Neural cell (in vitro differentiated cells): ENCODE measurements around the gene GPR17.

ENCODE experiments used
- EP300 ChIP-seq: fragments of 450-650 bp; conservative IDR thresholded peaks from 2 replicates; pipeline ENCODE4 v1.6.1; 2014; ENCODE audit warnings: antibody characterized with exemption, mild to moderate bottlenecking, moderate library complexity; ENCODE audit not compliant: poor library complexity, severe bottlenecking
- EZH2 ChIP-seq: fragments of 200-600, 300-800 bp; shearing (Covaris generic), sonication (generic); IDR thresholded peaks from 2 replicates; pipeline ENCODE4 v1.6.1; 2014; ENCODE audit warnings: antibody characterized with exemption, low read length, borderline replicate concordance, mild to moderate bottlenecking; ENCODE audit not compliant: insufficient read depth, poor library complexity, severe bottlenecking
- MXI1 ChIP-seq: fragments of 450-650 bp; conservative IDR thresholded peaks from 2 replicates; pipeline ENCODE4 v1.6.1; 2014; ENCODE audit warnings: antibody characterized with exemption, mild to moderate bottlenecking; ENCODE audit not compliant: poor library complexity, severe bottlenecking
- POLR2AphosphoS5 ChIP-seq: IDR thresholded peaks from 2 replicates; pipeline ENCODE4 v1.6.1; 2012
- TAF1 ChIP-seq: IDR thresholded peaks from 2 replicates; pipeline ENCODE4 v1.6.1; 2012; ENCODE audit warnings: low read depth
- TF ChIP-seq, protein P1 (sequence below): fragments of 450-650 bp; IDR thresholded peaks from 2 replicates; pipeline ENCODE4 v1.5.1; 2014; ENCODE audit warnings: antibody characterized with exemption, mild to moderate bottlenecking, moderate library complexity; ENCODE audit not compliant: poor library complexity, severe bottlenecking
- TF ChIP-seq, protein P2 (sequence below): IDR thresholded peaks from 2 replicates; pipeline ENCODE4 v1.6.1; 2012; ENCODE audit warnings: borderline replicate concordance

DNA sequence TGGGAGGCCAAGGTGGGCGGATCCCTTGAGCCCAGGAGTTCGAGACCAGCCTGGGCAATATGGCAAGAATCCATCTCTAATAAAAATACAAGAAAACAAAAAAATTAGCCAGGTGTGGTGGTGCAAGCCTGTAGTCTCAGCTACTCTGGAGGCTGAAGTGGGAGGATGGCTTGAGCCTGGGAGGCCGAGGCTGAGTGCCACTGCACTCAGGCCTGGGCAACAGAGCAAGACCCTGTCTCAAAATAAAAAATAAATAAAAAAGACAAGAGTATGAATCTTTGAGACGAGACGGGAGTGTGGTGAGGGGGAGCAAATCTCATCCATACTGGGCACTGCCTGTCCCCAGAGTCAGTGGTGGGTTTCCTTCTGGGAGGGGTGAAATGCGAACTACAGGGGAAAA, 12.2 kb downstream of the GPR17 start:
- TF ChIP-seq, protein P1, sequence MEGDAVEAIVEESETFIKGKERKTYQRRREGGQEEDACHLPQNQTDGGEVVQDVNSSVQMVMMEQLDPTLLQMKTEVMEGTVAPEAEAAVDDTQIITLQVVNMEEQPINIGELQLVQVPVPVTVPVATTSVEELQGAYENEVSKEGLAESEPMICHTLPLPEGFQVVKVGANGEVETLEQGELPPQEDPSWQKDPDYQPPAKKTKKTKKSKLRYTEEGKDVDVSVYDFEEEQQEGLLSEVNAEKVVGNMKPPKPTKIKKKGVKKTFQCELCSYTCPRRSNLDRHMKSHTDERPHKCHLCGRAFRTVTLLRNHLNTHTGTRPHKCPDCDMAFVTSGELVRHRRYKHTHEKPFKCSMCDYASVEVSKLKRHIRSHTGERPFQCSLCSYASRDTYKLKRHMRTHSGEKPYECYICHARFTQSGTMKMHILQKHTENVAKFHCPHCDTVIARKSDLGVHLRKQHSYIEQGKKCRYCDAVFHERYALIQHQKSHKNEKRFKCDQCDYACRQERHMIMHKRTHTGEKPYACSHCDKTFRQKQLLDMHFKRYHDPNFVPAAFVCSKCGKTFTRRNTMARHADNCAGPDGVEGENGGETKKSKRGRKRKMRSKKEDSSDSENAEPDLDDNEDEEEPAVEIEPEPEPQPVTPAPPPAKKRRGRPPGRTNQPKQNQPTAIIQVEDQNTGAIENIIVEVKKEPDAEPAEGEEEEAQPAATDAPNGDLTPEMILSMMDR, result no peak
- TF ChIP-seq POLR2AphosphoS5, result no peak
- no peak for TF ChIP-seq TAF1
- TF ChIP-seq, protein P2, sequence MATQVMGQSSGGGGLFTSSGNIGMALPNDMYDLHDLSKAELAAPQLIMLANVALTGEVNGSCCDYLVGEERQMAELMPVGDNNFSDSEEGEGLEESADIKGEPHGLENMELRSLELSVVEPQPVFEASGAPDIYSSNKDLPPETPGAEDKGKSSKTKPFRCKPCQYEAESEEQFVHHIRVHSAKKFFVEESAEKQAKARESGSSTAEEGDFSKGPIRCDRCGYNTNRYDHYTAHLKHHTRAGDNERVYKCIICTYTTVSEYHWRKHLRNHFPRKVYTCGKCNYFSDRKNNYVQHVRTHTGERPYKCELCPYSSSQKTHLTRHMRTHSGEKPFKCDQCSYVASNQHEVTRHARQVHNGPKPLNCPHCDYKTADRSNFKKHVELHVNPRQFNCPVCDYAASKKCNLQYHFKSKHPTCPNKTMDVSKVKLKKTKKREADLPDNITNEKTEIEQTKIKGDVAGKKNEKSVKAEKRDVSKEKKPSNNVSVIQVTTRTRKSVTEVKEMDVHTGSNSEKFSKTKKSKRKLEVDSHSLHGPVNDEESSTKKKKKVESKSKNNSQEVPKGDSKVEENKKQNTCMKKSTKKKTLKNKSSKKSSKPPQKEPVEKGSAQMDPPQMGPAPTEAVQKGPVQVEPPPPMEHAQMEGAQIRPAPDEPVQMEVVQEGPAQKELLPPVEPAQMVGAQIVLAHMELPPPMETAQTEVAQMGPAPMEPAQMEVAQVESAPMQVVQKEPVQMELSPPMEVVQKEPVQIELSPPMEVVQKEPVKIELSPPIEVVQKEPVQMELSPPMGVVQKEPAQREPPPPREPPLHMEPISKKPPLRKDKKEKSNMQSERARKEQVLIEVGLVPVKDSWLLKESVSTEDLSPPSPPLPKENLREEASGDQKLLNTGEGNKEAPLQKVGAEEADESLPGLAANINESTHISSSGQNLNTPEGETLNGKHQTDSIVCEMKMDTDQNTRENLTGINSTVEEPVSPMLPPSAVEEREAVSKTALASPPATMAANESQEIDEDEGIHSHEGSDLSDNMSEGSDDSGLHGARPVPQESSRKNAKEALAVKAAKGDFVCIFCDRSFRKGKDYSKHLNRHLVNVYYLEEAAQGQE, result no peak
- no peak for TF ChIP-seq EP300
- TF ChIP-seq MXI1, result no peak
- no peak for TF ChIP-seq EZH2
